GM19455 (cell line): Measurements from ENCODE around the gene TMC6.

Experiments used
- ATAC-seq: cut with Tn5 transposase; IDR thresholded peaks from one replicate; pipeline ENCODE4 v1.9.1; 2021; ENCODE audit not compliant: unreplicated experiment

The TMC6 gene

DNA sequence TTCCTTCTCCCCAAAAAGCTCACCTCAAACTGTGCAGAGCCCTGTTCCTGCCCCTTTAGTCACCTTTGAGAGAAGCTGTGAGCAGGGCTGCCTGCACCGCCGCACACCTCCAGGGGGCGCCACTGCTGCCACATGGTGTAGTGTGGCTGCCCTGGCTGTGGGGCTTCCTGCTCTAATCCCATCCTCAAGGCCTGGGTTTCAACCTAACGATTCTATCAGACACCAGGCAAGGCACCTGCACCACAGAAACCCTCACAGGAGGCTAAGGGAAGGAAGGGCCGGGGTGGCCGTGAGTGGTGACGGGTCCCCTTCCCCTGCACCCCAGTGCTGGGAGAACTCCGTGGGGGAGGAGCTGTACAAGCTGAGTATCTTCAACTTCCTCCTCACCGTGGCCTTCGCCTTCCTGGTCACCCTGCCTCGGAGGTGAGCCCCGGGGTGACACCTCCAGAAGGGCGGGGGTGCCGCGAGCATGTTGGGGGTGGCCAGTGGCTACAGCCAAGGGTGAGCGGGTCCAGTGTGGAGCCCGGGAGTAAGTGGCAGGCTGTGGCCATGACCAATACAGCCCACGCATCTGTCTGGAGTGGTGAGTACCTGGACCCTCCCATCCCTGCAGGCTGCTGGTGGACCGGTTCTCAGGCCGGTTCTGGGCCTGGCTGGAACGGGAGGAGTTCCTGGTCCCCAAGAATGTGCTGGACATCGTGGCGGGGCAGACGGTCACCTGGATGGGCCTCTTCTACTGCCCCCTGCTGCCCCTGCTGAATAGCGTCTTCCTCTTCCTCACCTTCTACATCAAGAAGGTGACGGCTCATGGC lies 9.0 kb upstream of the TMC6 start:
- ATAC-seq, result no peak

DNA sequence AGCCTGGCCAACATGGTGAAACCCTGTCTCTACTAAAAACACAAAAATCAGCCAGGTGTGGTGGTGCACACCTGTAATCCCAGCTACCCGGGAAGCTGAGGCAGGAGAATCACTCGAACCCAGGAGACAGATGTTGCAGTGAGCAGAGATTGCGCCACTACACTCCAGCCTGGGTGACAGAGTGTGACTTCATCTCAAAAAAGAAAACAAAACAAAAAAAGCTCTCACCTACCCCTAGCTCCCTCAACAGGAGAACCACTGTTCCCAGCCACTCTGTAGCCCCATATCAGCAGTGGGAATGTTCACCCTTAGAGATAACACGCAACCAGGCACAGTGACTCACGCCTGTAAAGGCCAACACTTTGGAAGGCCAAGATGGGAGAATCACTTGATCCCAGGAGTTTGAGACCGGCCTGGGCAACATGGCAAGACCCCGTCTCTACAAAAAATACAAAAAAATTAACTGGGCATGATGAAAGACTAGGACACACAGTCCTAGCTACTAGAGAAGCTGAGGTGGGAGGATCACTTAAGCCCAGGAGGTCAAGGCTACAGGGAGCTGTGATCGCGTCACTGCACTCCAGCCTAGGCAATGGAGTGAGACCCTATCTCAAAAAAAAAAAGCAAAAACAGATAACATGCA lies 7.4 kb upstream of the TMC6 start:
- ATAC-seq, result no peak

- ATAC-seq, result no peak
Measured at GRCh38 chr17:78134899-78135385, 6.4 kb upstream of the TMC6 start.

DNA sequence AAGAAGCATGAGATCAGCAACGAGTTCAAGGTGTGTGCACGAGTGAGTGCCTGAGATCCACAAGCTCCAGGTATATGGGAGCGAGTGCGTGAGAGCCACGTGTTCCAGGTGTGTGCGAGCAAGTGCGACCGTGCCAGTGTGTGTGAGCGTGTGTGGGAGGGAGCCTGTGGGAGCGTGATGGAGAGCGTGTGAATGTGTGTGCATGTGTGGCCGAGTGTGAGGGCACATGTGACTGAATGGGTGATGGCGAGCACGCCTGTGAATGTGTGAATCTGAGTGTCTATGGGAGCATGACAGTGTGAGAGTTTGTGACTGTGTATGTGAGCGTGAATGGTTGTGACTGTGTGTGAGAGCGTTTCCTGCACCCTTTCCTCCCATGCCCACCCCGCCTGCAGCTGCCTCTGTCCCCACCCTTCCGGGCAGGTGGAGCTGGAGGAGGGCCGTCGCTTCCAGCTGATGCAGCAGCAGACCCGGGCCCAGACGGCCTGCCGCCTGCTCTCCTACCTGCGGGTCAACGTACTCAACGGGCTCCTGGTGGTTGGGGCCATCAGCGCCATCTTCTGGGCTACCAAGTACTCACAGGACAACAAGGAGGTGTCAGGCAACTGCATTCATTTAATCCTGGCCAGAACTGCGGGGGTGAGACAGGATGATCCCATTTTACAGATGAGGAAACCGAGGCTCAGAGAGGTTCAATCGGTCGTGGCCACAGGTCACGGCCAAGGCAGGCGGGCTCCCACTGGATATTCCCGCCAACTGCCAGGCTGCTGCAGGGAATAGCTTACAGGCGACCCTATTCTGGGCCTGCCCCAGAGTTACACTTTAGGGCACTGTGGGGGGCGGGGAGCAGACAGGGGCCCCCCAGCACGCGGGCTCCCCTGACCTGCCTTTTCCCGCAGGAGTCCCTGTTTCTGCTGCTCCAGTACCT lies 5.7 kb upstream of the TMC6 start:
- ATAC-seq, result no peak

DNA sequence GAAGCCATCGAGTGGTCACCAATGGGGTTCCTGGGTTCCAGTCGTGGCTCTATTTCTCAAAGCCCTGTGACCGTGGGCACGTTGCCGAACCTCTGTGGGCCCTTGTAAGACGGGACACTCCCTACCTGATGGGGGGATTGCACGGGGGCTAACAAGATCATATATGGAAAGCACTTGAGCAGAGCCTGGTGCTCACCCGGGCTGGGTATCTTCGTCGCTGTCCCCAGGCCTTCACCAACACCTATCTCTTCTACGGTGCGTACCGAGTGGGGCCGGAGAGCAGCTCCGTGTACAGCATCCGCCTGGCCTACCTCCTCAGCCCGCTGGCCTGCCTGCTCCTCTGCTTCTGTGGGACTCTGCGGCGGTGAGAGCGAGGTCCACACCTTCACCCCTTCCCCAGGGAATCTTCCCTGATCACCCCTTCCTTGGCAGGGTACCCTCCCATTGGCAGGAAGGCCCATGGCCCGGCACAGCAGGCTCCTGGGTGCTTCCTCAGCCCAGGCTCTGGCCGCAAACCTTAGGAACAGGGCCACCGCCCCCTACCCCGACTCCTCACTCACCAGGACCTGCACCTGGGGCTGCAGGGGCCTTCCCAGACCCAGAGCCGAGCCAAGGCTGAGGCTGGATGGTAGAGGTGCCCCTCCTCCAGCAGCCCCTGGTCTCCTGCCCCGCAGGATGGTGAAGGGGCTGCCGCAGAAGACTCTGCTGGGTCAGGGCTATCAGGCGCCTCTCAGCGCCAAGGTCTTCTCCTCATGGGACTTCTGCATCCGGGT lies 4.8 kb upstream of the TMC6 start:
- no peak for ATAC-seq

GRCh38 chr17:78132767-78133178 lies 4.2 kb upstream of the TMC6 start:
- ATAC-seq, result no peak

DNA sequence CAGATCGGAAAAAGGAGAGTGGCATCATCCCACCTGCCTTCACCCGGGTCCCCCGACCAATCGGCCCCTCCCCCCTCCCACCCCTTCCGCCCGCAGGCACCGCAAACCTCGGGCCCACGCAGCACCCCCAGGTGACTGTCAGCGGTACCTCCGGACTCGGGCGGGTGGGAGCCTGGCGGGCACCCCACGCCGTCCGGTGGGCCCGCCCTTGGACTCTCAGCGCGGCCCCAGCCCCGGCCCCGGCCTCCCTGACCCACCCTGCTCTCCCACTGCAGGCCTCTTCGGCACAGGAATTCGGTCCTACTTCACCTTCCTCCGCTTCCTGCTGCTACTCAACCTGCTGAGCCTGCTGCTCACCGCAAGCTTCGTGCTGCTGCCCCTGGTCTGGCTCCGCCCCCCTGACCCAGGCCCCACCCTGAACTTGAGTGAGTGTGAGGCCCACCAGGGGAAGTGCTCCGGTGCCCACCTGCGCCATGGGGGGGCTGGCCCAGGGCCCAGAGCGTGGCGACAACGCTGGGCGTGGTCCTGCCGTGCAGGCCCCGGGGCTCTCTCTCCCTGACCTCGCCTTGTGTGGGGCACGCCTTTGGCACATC lies 3.6 kb upstream of the TMC6 start:
- ATAC-seq, result no peak

GRCh38 chr17:78131172-78132083 lies 2.9 kb upstream of the TMC6 start:
- no peak for ATAC-seq

GRCh38 chr17:78130437-78131101 lies 2.0 kb upstream of the TMC6 start, which contains the start of gene TMC8:
Gene TMC8, plus strand, starts transcription at chr17:78130771. Its CDS starts 818 bp downstream, at chr17:78131589.
- no peak for ATAC-seq

- no peak for ATAC-seq
Measured at GRCh38 chr17:78130090-78130436, 1.5 kb upstream of the TMC6 start.

- no peak for ATAC-seq
Measured at GRCh38 chr17:78129351-78130089, 965 bp upstream of the TMC6 start.

GRCh38 chr17:78127888-78128550 lies 536 bp downstream of the TMC6 start:
- no peak for ATAC-seq

- no peak for ATAC-seq
Measured at GRCh38 chr17:78127239-78127887, 1.2 kb downstream of the TMC6 start.

- ATAC-seq, result no peak
Measured at GRCh38 chr17:78126895-78127238, 1.7 kb downstream of the TMC6 start.

DNA sequence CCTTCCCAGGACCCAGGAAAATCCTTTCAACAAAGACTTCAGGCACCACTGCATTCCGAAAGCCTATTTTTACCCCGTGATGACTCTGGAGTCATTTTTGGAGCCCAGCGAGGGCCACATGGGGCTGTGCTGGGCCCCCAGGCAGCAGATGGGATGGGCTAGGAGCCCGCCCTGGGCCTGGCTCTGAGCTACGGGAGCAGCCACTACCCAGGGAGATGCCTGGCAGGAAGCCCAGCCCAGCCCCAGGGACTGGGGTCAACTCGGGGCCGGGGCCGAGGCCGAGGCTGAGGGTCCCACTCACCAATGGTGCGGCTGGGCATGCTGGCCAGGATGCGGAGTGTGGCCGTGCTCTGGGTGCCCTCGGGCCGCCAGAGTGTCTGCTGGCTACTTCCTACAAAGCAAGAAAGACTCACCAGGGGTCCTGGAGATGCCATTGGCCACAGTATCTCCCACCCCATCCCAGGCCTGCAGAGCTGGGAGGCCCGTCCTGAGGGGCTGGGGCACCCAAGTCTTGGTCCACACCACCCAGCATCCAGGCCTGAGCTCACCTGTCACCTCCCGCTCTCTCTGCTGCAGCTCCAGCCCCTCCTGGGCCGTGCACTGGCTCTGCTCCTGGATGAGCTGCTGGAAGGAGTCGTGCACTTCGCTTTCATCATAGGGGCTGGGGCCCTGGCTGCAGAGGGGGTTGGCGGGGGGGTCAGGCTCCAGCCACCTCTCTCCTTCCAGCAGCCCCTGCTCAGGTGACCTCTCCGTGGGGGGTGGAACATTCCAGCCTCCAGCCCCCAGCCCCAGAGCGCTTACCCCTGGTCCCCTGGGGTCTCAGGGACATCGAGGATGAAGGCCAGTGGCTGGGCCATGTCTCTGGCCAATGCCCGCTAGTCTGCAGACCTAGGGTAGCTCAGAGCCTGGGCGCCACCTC lies 2.3 kb downstream of the TMC6 start:
- ATAC-seq, result no peak
